C1 segment of cervical spinal cord (tissue), 14 donors: ENCODE data around the gene RTN1.
"Not testable (repeated sequence)": the region's sequence is repeated elsewhere in the genome, so short reads cannot be mapped to it uniquely, and the experiment has no call there.

ENCODE experiments used
- DNase-seq, 14 donors: peaks; one replicate each; lab custom pipeline; 2025; lab: John Stamatoyannopoulos, UW

Gene RTN1

GRCh38 chr14:59705866-59706265 is 164.7 kb downstream of the RTN1 start:
- no peak for DNase-seq

GRCh38 chr14:59705245-59705644 is 165.3 kb downstream of the RTN1 start:
- DNase-seq = no peak

GRCh38 chr14:59704054-59704645 is 166.4 kb downstream of the RTN1 start:
- no peak for DNase-seq

- DNase-seq = no peak
Measured at GRCh38 chr14:59699442-59699841, 171.1 kb downstream of the RTN1 start.

GRCh38 chr14:59698793-59699192 is 171.8 kb downstream of the RTN1 start:
- no peak for DNase-seq

- DNase-seq = peak in 2 of 14 donors; percentile 13 to 80
Measured at GRCh38 chr14:59695198-59695597, 175.4 kb downstream of the RTN1 start.

- no peak for DNase-seq
Measured at GRCh38 chr14:59691266-59691665, 179.3 kb downstream of the RTN1 start.

GRCh38 chr14:59690426-59690825 is 180.2 kb downstream of the RTN1 start:
- DNase-seq = no peak

- DNase-seq = peak in 1 of 14 donors; percentile 27
Measured at GRCh38 chr14:59688224-59689170, 182.1 kb downstream of the RTN1 start.

GRCh38 chr14:59687663-59688062 is 182.9 kb downstream of the RTN1 start:
- DNase-seq = no peak

- no peak for DNase-seq
Measured at GRCh38 chr14:59679872-59680271, 190.7 kb downstream of the RTN1 start.

GRCh38 chr14:59678352-59678751 is 192.2 kb downstream of the RTN1 start:
- no peak for DNase-seq

- DNase-seq = no peak
Measured at GRCh38 chr14:59677771-59678231, 192.8 kb downstream of the RTN1 start.

- no peak for DNase-seq
Measured at GRCh38 chr14:59675394-59675793, 195.2 kb downstream of the RTN1 start.

GRCh38 chr14:59664741-59665140 is 205.8 kb downstream of the RTN1 start:
- no peak for DNase-seq

GRCh38 chr14:59657769-59658168 is 212.8 kb downstream of the RTN1 start:
- no peak for DNase-seq

GRCh38 chr14:59656473-59656872 is 214.1 kb downstream of the RTN1 start:
- no peak for DNase-seq

- DNase-seq = not testable (repeated sequence)
Measured at GRCh38 chr14:59654131-59654530, 216.4 kb downstream of the RTN1 start.

GRCh38 chr14:59646832-59647231 is 223.7 kb downstream of the RTN1 start:
- not testable (repeated sequence) for DNase-seq

GRCh38 chr14:59638885-59639284 is 231.7 kb downstream of the RTN1 start:
- no peak for DNase-seq

GRCh38 chr14:59634617-59635016 is 236.0 kb downstream of the RTN1 start:
- no peak for DNase-seq

- no peak for DNase-seq
Measured at GRCh38 chr14:59633486-59633885, 237.1 kb downstream of the RTN1 start.

GRCh38 chr14:59632381-59632780 is 238.2 kb downstream of the RTN1 start:
- peak in 2 of 14 donors; percentile 17 to 47 for DNase-seq
